Measurements from ENCODE around the gene HOXB2.

HOXB2 gene

GRCh38 chr17:48576479-48577309 lies 31.8 kb upstream of the HOXB2 start:
- CTCF ChIA-PET, result interaction anchor here (0.5 to 0.7 kb wide), 3 partner anchors 83 to 502 kb away, joined by 3 to 4 read pairs (median 3); no protein-coding TSS in a partner anchor
- H3K36me3 ChIP-seq (ENCODE audit: control insufficient read depth in 2 of 2, insufficient read depth in 1 of 2, low read length in 2 of 2), result peaks cover 0 to 23% of the 10 kb centered on the region in 2 experiments; a peak in 2 of 3 replicates
- no peaks in the 10 kb centered on the region for H3K9me3 ChIP-seq (ENCODE audit: control insufficient read depth, insufficient read depth, low read depth, low read length)
- POLR2A ChIA-PET, result interaction anchor here (1.1 to 4.1 kb wide), 5 partner anchors 11 to 35 kb away, joined by 3 to 26 read pairs (median 10); no protein-coding TSS in a partner anchor
- peak overlapping the region; percentile 52 for H3K4me3 ChIP-seq (ENCODE audit: low read depth, low read length)
- peaks cover 78% of the 10 kb centered on the region for H3K4me1 ChIP-seq (ENCODE audit: control insufficient read depth, insufficient read depth, low read length)
- peak overlapping the region; percentile 93 for H3K27ac ChIP-seq (ENCODE audit: extremely low read depth, low read depth, low read length)
- TF ChIP-seq EGR2 (tag by site-specific recombination; IDR thresholded peaks at IDR 0.05; ENCODE audit: low read depth) (peak; percentile 72), ZNF121 (tag by site-specific recombination; IDR thresholded peaks at IDR 0.05) (no peak), ZBTB6 (tag by site-specific recombination; IDR thresholded peaks at IDR 0.05) (peak; percentile 76; the same call in 1 of the 2 replicates), ZNF146 (tag by site-specific recombination; IDR thresholded peaks at IDR 0.05) (no peak), ZNF555 (tag by site-specific recombination; conservative IDR thresholded peaks at IDR 0.05) (no peak), ZNF350 (tag by site-specific recombination; IDR thresholded peaks at IDR 0.05) (no peak), ZSCAN30 (tag by site-specific recombination; IDR thresholded peaks at IDR 0.05) (0 out of 2 replicates have a peak, but pooled peaks have one; percentile 25), ZNF596 (tag by site-specific recombination; IDR thresholded peaks at IDR 0.05) (peak; percentile 85), ZNF677 (tag by site-specific recombination; IDR thresholded peaks at IDR 0.05) (no peak), ZFHX2 (tag by site-specific recombination; conservative IDR thresholded peaks at IDR 0.05) (peak; percentile 88), ZNF433 (tag by site-specific recombination; IDR thresholded peaks at IDR 0.05; ENCODE audit: low read depth) (no peak), ZNF600 (tag by site-specific recombination; IDR thresholded peaks at IDR 0.05) (peak; percentile 94), KLF1 (tag by site-specific recombination; IDR thresholded peaks at IDR 0.05) (no peak), ZNF843 (tag by site-specific recombination; IDR thresholded peaks at IDR 0.05) (no peak), ZNF426 (tag by site-specific recombination; IDR thresholded peaks at IDR 0.05) (no peak), ZNF335 (tag by site-specific recombination; conservative IDR thresholded peaks at IDR 0.05) (peak; percentile 34; the same call in 1 of the 2 replicates), ZNF16 (tag by site-specific recombination; IDR thresholded peaks at IDR 0.05; ENCODE audit: low read depth) (peak; percentile 32; the same call in 1 of the 2 replicates), ZNF626 (tag by site-specific recombination; IDR thresholded peaks at IDR 0.05) (no peak), OSR2 (tag by site-specific recombination; IDR thresholded peaks at IDR 0.05) (no peak), PRDM1 (tag by site-specific recombination; IDR thresholded peaks at IDR 0.05) (peak; percentile 98), ZNF629 (tag by site-specific recombination; IDR thresholded peaks at IDR 0.05) (no peak; the same call in 1 of the 2 replicates), ZNF544 (tag by site-specific recombination; IDR thresholded peaks at IDR 0.05) (no peak), IKZF3 (tag by site-specific recombination; IDR thresholded peaks at IDR 0.05) (peak; percentile 83), ZNF404 (tag by site-specific recombination; IDR thresholded peaks at IDR 0.05) (no peak), ZNF302 (tag by site-specific recombination; IDR thresholded peaks at IDR 0.05; ENCODE audit: low read depth) (no peak), ZBTB11 (tag by site-specific recombination; conservative IDR thresholded peaks at IDR 0.05; ENCODE audit: low read depth) (no peak)
- TF ChIP-seq, protein P1, sequence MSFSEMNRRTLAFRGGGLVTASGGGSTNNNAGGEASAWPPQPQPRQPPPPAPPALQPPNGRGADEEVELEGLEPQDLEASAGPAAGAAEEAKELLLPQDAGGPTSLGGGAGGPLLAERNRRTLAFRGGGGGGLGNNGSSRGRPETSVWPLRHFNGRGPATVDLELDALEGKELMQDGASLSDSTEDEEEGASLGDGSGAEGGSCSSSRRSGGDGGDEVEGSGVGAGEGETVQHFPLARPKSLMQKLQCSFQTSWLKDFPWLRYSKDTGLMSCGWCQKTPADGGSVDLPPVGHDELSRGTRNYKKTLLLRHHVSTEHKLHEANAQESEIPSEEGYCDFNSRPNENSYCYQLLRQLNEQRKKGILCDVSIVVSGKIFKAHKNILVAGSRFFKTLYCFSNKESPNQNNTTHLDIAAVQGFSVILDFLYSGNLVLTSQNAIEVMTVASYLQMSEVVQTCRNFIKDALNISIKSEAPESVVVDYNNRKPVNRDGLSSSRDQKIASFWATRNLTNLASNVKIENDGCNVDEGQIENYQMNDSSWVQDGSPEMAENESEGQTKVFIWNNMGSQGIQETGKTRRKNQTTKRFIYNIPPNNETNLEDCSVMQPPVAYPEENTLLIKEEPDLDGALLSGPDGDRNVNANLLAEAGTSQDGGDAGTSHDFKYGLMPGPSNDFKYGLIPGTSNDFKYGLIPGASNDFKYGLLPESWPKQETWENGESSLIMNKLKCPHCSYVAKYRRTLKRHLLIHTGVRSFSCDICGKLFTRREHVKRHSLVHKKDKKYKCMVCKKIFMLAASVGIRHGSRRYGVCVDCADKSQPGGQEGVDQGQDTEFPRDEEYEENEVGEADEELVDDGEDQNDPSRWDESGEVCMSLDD (tag by site-specific recombination; IDR thresholded peaks at IDR 0.05), result no peak
- TF ChIP-seq, protein P2, sequence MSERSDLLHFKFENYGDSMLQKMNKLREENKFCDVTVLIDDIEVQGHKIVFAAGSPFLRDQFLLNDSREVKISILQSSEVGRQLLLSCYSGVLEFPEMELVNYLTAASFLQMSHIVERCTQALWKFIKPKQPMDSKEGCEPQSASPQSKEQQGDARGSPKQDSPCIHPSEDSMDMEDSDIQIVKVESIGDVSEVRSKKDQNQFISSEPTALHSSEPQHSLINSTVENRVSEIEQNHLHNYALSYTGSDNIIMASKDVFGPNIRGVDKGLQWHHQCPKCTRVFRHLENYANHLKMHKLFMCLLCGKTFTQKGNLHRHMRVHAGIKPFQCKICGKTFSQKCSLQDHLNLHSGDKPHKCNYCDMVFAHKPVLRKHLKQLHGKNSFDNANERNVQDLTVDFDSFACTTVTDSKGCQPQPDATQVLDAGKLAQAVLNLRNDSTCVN (tag by site-specific recombination; optimal IDR thresholded peaks at IDR 0.05), result peak; percentile 20
